ENCODE results near the gene CPNE9. TPM values are rescaled to one million over a fixed set of nuclear protein-coding genes. Genes with fewer than 3 reads are reported as not detected.

CPNE9 gene
- total and polyA plus RNA-seq, 2 of the 13 experiments (the other 11 are each of a cell fraction or from before 2014, with no cell fraction given), result 0.20 TPM; not detected in 1

GRCh38 chr3:9744162-9744561 is 40.5 kb downstream of the CPNE9 start:
- Histone ChIP-seq H3K27me3 (ENCODE audit: control insufficient read depth in 1 of 2, insufficient read depth in 2 of 2, low read length in 2 of 2) (no peaks in the 10 kb centered on the region), H2AFZ (ENCODE audit: low read length) (no peak overlapping the region), H3K4me1 (ENCODE audit: insufficient read depth, low read length) (peaks cover 5% of the 10 kb centered on the region; the same call in 1 of the 2 replicates), H3K4me2 (ENCODE audit: low read depth, low read length) (no peak overlapping the region), H3K4me3 (replicated peaks in 1 of 3; ENCODE audit: insufficient read depth in 1 of 3, low read depth in 2 of 3, low read length in 3 of 3) (no peak overlapping the region), H3K9me3 (ENCODE audit: low read length) (no peaks in the 10 kb centered on the region), H3K27ac (ENCODE audit: extremely low read length, insufficient read depth, low read length) (no peak overlapping the region), H4K20me1 (ENCODE audit: insufficient read depth, low read length) (no peaks in the 10 kb centered on the region), H3K9ac (ENCODE audit: insufficient read depth, low read depth, low read length) (no peak overlapping the region), H3K79me2 (ENCODE audit: insufficient read depth, low read length) (no peaks in the 10 kb centered on the region), H3K36me3 (replicated peaks in 1 of 2; ENCODE audit: control insufficient read depth in 1 of 2, insufficient read depth in 2 of 2, low read length in 2 of 2) (peaks cover 50 to 81% of the 10 kb centered on the region in 2 experiments)
- CTCF ChIA-PET (ENCODE audit: low intra/inter-chr PET ratio, low total read pairs), result no interaction called here
- BruUV-seq (replicated peaks), result no TSS peak
- no peak for ATAC-seq
- no peak for DNase-seq (ENCODE audit: low spot score)
- no peak for FAIRE-seq
- POLR2A ChIA-PET, result no interaction called here
- 97% methylated on average over 13 of the region's 13 CpGs for WGBS (ENCODE audit: low lambda C conversion rate)
- in situ Hi-C loops (cut with HindIII; ENCODE audit: extremely low pct_ligation_motif_present, low pct_unique_long_range_greater_than_20kb), result no loop called here
- intact Hi-C loops (cut with micrococcal nuclease; ENCODE audit: unreplicated experiment), result no loop called here
- no peak for TF ChIP-seq TFAP4 (IDR thresholded peaks at IDR 0.05; ENCODE audit: borderline replicate concordance, low read depth)
- TF ChIP-seq RFX1 (IDR thresholded peaks at IDR 0.05), result no peak
- no peak for TF ChIP-seq ZNF235 (CRISPR knock-in tag; IDR thresholded peaks at IDR 0.05; ENCODE audit: borderline replicate concordance)
- TF ChIP-seq ZMAT5 (CRISPR knock-in tag; IDR thresholded peaks at IDR 0.05; ENCODE audit: borderline replicate concordance, low read depth), result no peak
- TF ChIP-seq NBN (conservative IDR thresholded peaks at IDR 0.05), result no peak
- no peak for TF ChIP-seq HMGXB3 (CRISPR knock-in tag; IDR thresholded peaks at IDR 0.05; ENCODE audit: borderline replicate concordance)
- TF ChIP-seq KAT8 (CRISPR knock-in tag; IDR thresholded peaks at IDR 0.05), result no peak
- TF ChIP-seq ZNF337 (CRISPR knock-in tag; IDR thresholded peaks at IDR 0.05; ENCODE audit: borderline replicate concordance, low read depth), result no peak
- no peak for TF ChIP-seq NR2F1 (CRISPR knock-in tag; IDR thresholded peaks at IDR 0.05)
- no peak for TF ChIP-seq ZBTB40 (IDR thresholded peaks at IDR 0.05)
- no peak for TF ChIP-seq ZBTB40 (CRISPR knock-in tag; IDR thresholded peaks at IDR 0.05)

Measured in HepG2 (cell line).